WTC11 (cell line): ENCODE results near the gene MEGF11. TPM values are rescaled to one million over a fixed set of nuclear protein-coding genes. Genes with fewer than 3 reads are reported as not detected.
A peak's percentile ranks its signal among the peaks of the same experiment; 100 is the strongest.
"Not testable (repeated sequence)": the region's sequence is repeated elsewhere in the genome, so short reads cannot be mapped to it uniquely, and the experiment has no call there.

Experiments used
- ATAC-seq: fragments of 200-7000 bp; cut with Tn5 transposase; 2 replicates; pipeline ENCODE4 v1.10.0; 2021; ENCODE audit warnings: mild to moderate bottlenecking, moderate library complexity
- CTCF ChIA-PET: fragments of 300-600 bp; sonication (Branson Sonifier 250); formaldehyde crosslinking; loops from one replicate; lab custom pipeline; 2021; ENCODE audit warnings: antibody characterized with exemption; lab: Charles Lee
- POLR2A ChIA-PET: fragments of 350-600 bp; sonication (Branson Sonifier 250); formaldehyde crosslinking; loops from one replicate; lab custom pipeline; 2021; ENCODE audit warnings: antibody characterized with exemption; lab: Charles Lee
- DNase-seq: peaks from one replicate; pipeline ENCODE4 v3.0.0; 2021; ENCODE audit warnings: low spot score
- H3K27ac Mint-ChIP-seq: 2 replicates; pipeline ENCODE4 v1.8.0; 2021; ENCODE audit warnings: mixed read lengths
- H3K27me3 Mint-ChIP-seq: 2 replicates; pipeline ENCODE4 v1.8.0; 2021; ENCODE audit warnings: low read depth, mild to moderate bottlenecking, moderate library complexity, mixed read lengths
- H3K36me3 Mint-ChIP-seq: 2 replicates; pipeline ENCODE4 v1.8.0; 2021; ENCODE audit warnings: mixed read lengths
- H3K4me1 Mint-ChIP-seq: 2 replicates; pipeline ENCODE4 v1.8.0; 2022; ENCODE audit warnings: mixed read lengths
- H3K4me3 Mint-ChIP-seq: 2 replicates; pipeline ENCODE4 v1.8.0; 2021; ENCODE audit warnings: mild to moderate bottlenecking, moderate library complexity, mixed read lengths
- H3K9me3 Mint-ChIP-seq: 2 replicates; pipeline ENCODE4 v1.8.0; 2021; ENCODE audit warnings: mixed read lengths
- ATF2 ChIP-seq: sonication (generic); formaldehyde crosslinking; IDR thresholded peaks from 2 replicates; pipeline ENCODE4 v1.8.1; 2022; ENCODE audit warnings: low read depth, missing genetic modification reagents, borderline replicate concordance
- CBFB ChIP-seq: sonication (generic); formaldehyde crosslinking; IDR thresholded peaks from 2 replicates; pipeline ENCODE4 v1.8.1; 2022; ENCODE audit warnings: mild to moderate bottlenecking, low read depth, missing genetic modification reagents
- CREM ChIP-seq: sonication (generic); formaldehyde crosslinking; IDR thresholded peaks from 2 replicates; pipeline ENCODE4 v1.8.1; 2022; ENCODE audit warnings: mild to moderate bottlenecking, missing genetic modification reagents, moderate library complexity
- ERG ChIP-seq: fragments of 250-450 bp; sonication (Bioruptor Pico); IDR thresholded peaks from 2 replicates; pipeline ENCODE4 v1.8.0; 2021; ENCODE audit warnings: mild to moderate bottlenecking
- ETV6 ChIP-seq: sonication (generic); formaldehyde crosslinking; IDR thresholded peaks from 2 replicates; pipeline ENCODE4 v1.8.1; 2022; ENCODE audit warnings: mild to moderate bottlenecking, missing genetic modification reagents
- FOXK1 ChIP-seq: sonication (generic); formaldehyde crosslinking; IDR thresholded peaks from 2 replicates; pipeline ENCODE4 v1.8.0; 2022; ENCODE audit warnings: mild to moderate bottlenecking, moderate library complexity, missing genetic modification reagents
- FOXP4 ChIP-seq: sonication (generic); formaldehyde crosslinking; IDR thresholded peaks from 2 replicates; pipeline ENCODE4 v1.8.0; 2022; ENCODE audit warnings: mild to moderate bottlenecking, missing genetic modification reagents
- IRF1 ChIP-seq: sonication (generic); formaldehyde crosslinking; IDR thresholded peaks from 2 replicates; pipeline ENCODE4 v1.8.0; 2023; ENCODE audit warnings: missing genetic modification reagents
- IRF2 ChIP-seq: sonication (generic); formaldehyde crosslinking; IDR thresholded peaks from 2 replicates; pipeline ENCODE4 v1.8.0; 2022; ENCODE audit warnings: low read depth, missing genetic modification reagents, borderline replicate concordance
- MXD4 ChIP-seq: fragments of 250-450 bp; sonication (Bioruptor Pico); IDR thresholded peaks from 2 replicates; pipeline ENCODE4 v1.8.0; 2021; ENCODE audit warnings: mild to moderate bottlenecking, moderate library complexity, borderline replicate concordance
- NFE2L1 ChIP-seq: sonication (generic); formaldehyde crosslinking; IDR thresholded peaks from 2 replicates; pipeline ENCODE4 v1.8.1; 2023; ENCODE audit warnings: missing genetic modification reagents
- NFYB ChIP-seq: sonication (generic); formaldehyde crosslinking; conservative IDR thresholded peaks from 2 replicates; pipeline ENCODE4 v1.8.0; 2022; ENCODE audit warnings: low read depth, missing genetic modification reagents
- OVOL2 ChIP-seq: fragments of 250-450 bp; sonication (Bioruptor Pico); IDR thresholded peaks from 2 replicates; pipeline ENCODE4 v1.9.0; 2021; ENCODE audit warnings: mild to moderate bottlenecking, borderline replicate concordance
- SMAD4 ChIP-seq: sonication (generic); formaldehyde crosslinking; IDR thresholded peaks from 2 replicates; pipeline ENCODE4 v1.8.0; 2022; ENCODE audit warnings: mild to moderate bottlenecking, missing genetic modification reagents
- SP1 ChIP-seq: sonication (generic); formaldehyde crosslinking; conservative IDR thresholded peaks from 2 replicates; pipeline ENCODE4 v1.8.1; 2022; ENCODE audit warnings: missing genetic modification reagents
- TEAD1 ChIP-seq: sonication (generic); formaldehyde crosslinking; IDR thresholded peaks from 2 replicates; pipeline ENCODE4 v1.8.0; 2022; ENCODE audit warnings: mild to moderate bottlenecking, missing genetic modification reagents
- TEAD4 ChIP-seq: sonication (generic); formaldehyde crosslinking; IDR thresholded peaks from 2 replicates; pipeline ENCODE4 v1.8.0; 2022; ENCODE audit warnings: mild to moderate bottlenecking, missing genetic modification reagents
- USF1 ChIP-seq: sonication (generic); formaldehyde crosslinking; IDR thresholded peaks from 2 replicates; pipeline ENCODE4 v1.8.0; 2022; ENCODE audit warnings: mild to moderate bottlenecking, missing genetic modification reagents
- ZNF232 ChIP-seq: sonication (generic); formaldehyde crosslinking; IDR thresholded peaks from 2 replicates; pipeline ENCODE4 v1.8.0; 2022; ENCODE audit warnings: mild to moderate bottlenecking, missing genetic modification reagents
- ZNF281 ChIP-seq: sonication (generic); formaldehyde crosslinking; IDR thresholded peaks from 2 replicates; pipeline ENCODE4 v1.8.0; 2023; ENCODE audit warnings: mild to moderate bottlenecking, missing genetic modification reagents
- ZNF423 ChIP-seq: fragments of 250-450 bp; sonication (Bioruptor Pico); IDR thresholded peaks from 2 replicates; pipeline ENCODE4 v2.1.2; 2022; ENCODE audit warnings: mild to moderate bottlenecking, moderate library complexity
- total RNA-seq: library from RNA; stranded (reverse); gene quantifications from 3 replicates; pipeline ENCODE4 v1.2.3, GENCODE V29; 2021

MEGF11 gene
- total RNA-seq, 1 experiment from 2014 or later, result 3.3 TPM

- TF ChIP-seq ZNF281 (no peak), NFE2L1 (CRISPR knock-in tag) (no peak)
These were observed 246.6 kb downstream of the MEGF11 start (continued) for GRCh38 chr15:66006986-66007385.

GRCh38 chr15:66004618-66005262 is 248.8 kb downstream of the MEGF11 start:
- Mint-ChIP-seq H3K4me1 (peaks cover 16% of the 10 kb centered on the region), H3K9me3 (no peaks in the 10 kb centered on the region), H3K27ac (no peak overlapping the region), H3K4me3 (no peak overlapping the region), H3K36me3 (no peaks in the 10 kb centered on the region), H3K27me3 (no peaks in the 10 kb centered on the region; the same call in 1 of the 2 replicates)
- peak; percentile 48 for DNase-seq
- ChIA-PET CTCF (interaction anchor here (1.8 kb wide), 1 partner anchor 13 kb away, joined by 4 read pairs; no protein-coding TSS in a partner anchor), POLR2A (no interaction called here)
- ATAC-seq, result no peak
- TF ChIP-seq CBFB (CRISPR knock-in tag), result no peak
- no peak for TF ChIP-seq ATF2 (CRISPR knock-in tag)
- no peak for TF ChIP-seq IRF2 (CRISPR knock-in tag)
- peak; percentile 29; the same call in 1 of the 2 replicates for TF ChIP-seq SMAD4 (CRISPR knock-in tag)
- TF ChIP-seq SP1 (CRISPR knock-in tag), result no peak
- no peak for TF ChIP-seq OVOL2
- TF ChIP-seq USF1 (CRISPR knock-in tag), result peak; percentile 29; the same call in 1 of the 2 replicates
- TF ChIP-seq ZNF232, result peak; percentile 82
- peak; percentile 43; the same call in 1 of the 2 replicates for TF ChIP-seq TEAD1 (CRISPR knock-in tag)
- 0 out of 2 replicates have a peak, but pooled peaks have one; percentile 65 for TF ChIP-seq IRF1 (CRISPR knock-in tag)
- TF ChIP-seq CREM (CRISPR knock-in tag), result 0 out of 2 replicates have a peak, but pooled peaks have one; percentile 23
- TF ChIP-seq ERG, result no peak
- peak; percentile 74; the same call in 1 of the 2 replicates for TF ChIP-seq FOXP4 (CRISPR knock-in tag)
- 0 out of 2 replicates have a peak, but pooled peaks have one; percentile 22 for TF ChIP-seq NFYB (CRISPR knock-in tag)
- peak; percentile 79 for TF ChIP-seq ETV6 (CRISPR knock-in tag)
- TF ChIP-seq NFE2L1 (CRISPR knock-in tag), result 0 out of 2 replicates have a peak, but pooled peaks have one; percentile 64
- no peak for TF ChIP-seq MXD4
- peak; percentile 53; the same call in 1 of the 2 replicates for TF ChIP-seq TEAD4 (CRISPR knock-in tag)
- 0 out of 2 replicates have a peak, but pooled peaks have one; percentile 57 for TF ChIP-seq FOXK1 (CRISPR knock-in tag)
- no peak for TF ChIP-seq ZNF423

- POLR2A ChIA-PET, H3K27me3 Mint-ChIP-seq, ATAC-seq, H3K27ac Mint-ChIP-seq, H3K36me3 Mint-ChIP-seq, CTCF ChIA-PET, H3K9me3 Mint-ChIP-seq, DNase-seq, H3K4me3 Mint-ChIP-seq: not testable (repeated sequence)
- peaks cover 17% of the 10 kb centered on the region for H3K4me1 Mint-ChIP-seq
These were observed 250.4 kb downstream of the MEGF11 start for GRCh38 chr15:66003129-66003528.
